ENCODE data around the gene MSH6. TPM values are rescaled to one million over a fixed set of nuclear protein-coding genes. Genes with fewer than 3 reads are reported as not detected.

MSH6 gene
- total and polyA plus RNA-seq, 2 of the 8 experiments (the other 6 are each of a cell fraction or from before 2014, with no cell fraction given): 45.8 to 301 TPM

GRCh38 chr2:47838249-47838648 is 55.3 kb downstream of the MSH6 start (continued):
- TF ChIP-seq EP300 (IDR thresholded peaks at IDR 0.05; ENCODE audit: borderline replicate concordance in 1 of 2, low read depth in 2 of 2, low read length in 2 of 2): no peak
- TF ChIP-seq CHD7 (IDR thresholded peaks at IDR 0.05; ENCODE audit: insufficient replicate concordance, low read length): no peak
- no peak for TF ChIP-seq PHF8 (conservative IDR thresholded peaks at IDR 0.05; ENCODE audit: low read depth, low read length)
- no peak for TF ChIP-seq TCF12 (IDR thresholded peaks at IDR 0.05; ENCODE audit: low read depth, low read length)
- TF ChIP-seq CBX5 (IDR thresholded peaks at IDR 0.05; ENCODE audit: low read depth, low read length): no peak

Measured in H1 (cell line).